Gastroesophageal sphincter (tissue), 3 donors: ENCODE data around the gene BCL2L11.

ENCODE experiments used
- CTCF ChIP-seq, 4 experiments: fragments of 200-600 bp in 2 of 4; fragments of 450-650 bp in 2 of 4; sonication (generic) in 1 of 4; IDR thresholded peaks; one replicate each; pipeline ENCODE4 v1.5.1; 2017 to 2019; ENCODE audit warnings: antibody characterized with exemption in 4 of 4, mild to moderate bottlenecking in 2 of 4, moderate library complexity in 2 of 4
- EP300 ChIP-seq: sonication (generic); formaldehyde crosslinking; IDR thresholded peaks from one replicate; pipeline ENCODE4 v1.6.1; 2017; ENCODE audit warnings: antibody characterized with exemption, mild to moderate bottlenecking
- POLR2A ChIP-seq, 2 donors: fragments of 450-650 bp; IDR thresholded peaks; one replicate each; pipeline ENCODE4 v1.6.1; 2017; ENCODE audit warnings: antibody characterized with exemption in 2 of 2, mild to moderate bottlenecking in 2 of 2, moderate library complexity in 1 of 2

- TF ChIP-seq CTCF (IDR thresholded peaks at IDR 0.05) (no peak), EP300 (no peak), POLR2A (IDR thresholded peaks at IDR 0.05) (no peak)
Observed at GRCh38 chr2:111148225-111148873, 27.6 kb downstream of the BCL2L11 start.
